GM12878 (cell line): ENCODE measurements around the gene EVX1. TPM values are rescaled to one million over a fixed set of nuclear protein-coding genes. Genes with fewer than 3 reads are reported as not detected.

Source experiments
- ATAC-seq: fragments of 200-7000 bp; cut with Tn5 transposase; 3 replicates; pipeline ENCODE4 v1.9.1; 2020; ENCODE audit warnings: mild to moderate bottlenecking, moderate library complexity
- BruUV-seq: library from RNA; stranded (reverse); fragments of 400-500 nt; replicated peaks from 2 replicates; lab custom pipeline; 2021; lab: Mats Ljungman, UMichigan
- CTCF ChIA-PET: fragments of 300-600 bp; sonication (Branson Sonifier 250); formaldehyde crosslinking; extraction: SDS; loops from one replicate; lab custom pipeline; 2021; ENCODE audit warnings: inconsistent platforms; lab: Yijun Ruan, JAX
- POLR2A ChIA-PET: fragments of 350-600 bp; formaldehyde crosslinking; extraction: SDS; loops from one replicate; lab custom pipeline; 2021; ENCODE audit warnings: inconsistent platforms; lab: Charles Lee
- RAD21 ChIA-PET: fragments of 300-600 bp; sonication (Branson Sonifier 250); formaldehyde crosslinking; loops from one replicate; lab custom pipeline; 2023; ENCODE audit warnings: antibody characterized with exemption; ENCODE audit not compliant: unreplicated experiment; lab: Charles Lee
- SMC1A ChIA-PET: fragments of 300-600 bp; sonication (Branson Sonifier 250); formaldehyde crosslinking; loops from one replicate; lab custom pipeline; 2023; ENCODE audit not compliant: unreplicated experiment, uncharacterized antibody; lab: Charles Lee
- DNase-seq: peaks from one replicate; pipeline ENCODE4 v3.0.0-alpha.2; 2011; ENCODE audit warnings: low read depth, low spot score
- FAIRE-seq: peaks from 3 replicates; lab custom pipeline; 2011; peaks lifted over from hg19 to GRCh38; lab: Jason Lieb, UNC
- H2AFZ ChIP-seq: 2 replicates; pipeline ENCODE4 v1.6.0; 2011; ENCODE audit warnings: low read depth, low read length, control low read depth; ENCODE audit not compliant: control insufficient read depth
- H3K27ac ChIP-seq: 2 replicates; pipeline ENCODE4 v1.5.1; 2011; ENCODE audit warnings: control low read depth; ENCODE audit not compliant: control insufficient read depth, insufficient read depth
- H3K27me3 ChIP-seq, 2 experiments: replicated peaks in 1 of 2; 2 replicates each; pipeline versions ENCODE4 v1.6.0 to v1.6.1; 2011; ENCODE audit warnings: low read length in 1 of 2; ENCODE audit not compliant: control insufficient read depth in 2 of 2, insufficient read depth in 2 of 2
- H3K36me3 ChIP-seq, 2 experiments: 2 replicates each; pipeline ENCODE4 v1.5.1; 2011; ENCODE audit warnings: low read length in 1 of 2; ENCODE audit not compliant: control insufficient read depth in 2 of 2, insufficient read depth in 2 of 2
- H3K4me1 ChIP-seq: 2 replicates; pipeline ENCODE4 v1.6.1; 2011; ENCODE audit warnings: mild to moderate bottlenecking, low read length, moderate library complexity, mixed read lengths; ENCODE audit not compliant: control insufficient read depth, insufficient read depth
- H3K4me2 ChIP-seq: 2 replicates; pipeline ENCODE4 v1.6.0; 2011; ENCODE audit warnings: control low read depth; ENCODE audit not compliant: control insufficient read depth, insufficient read depth
- H3K4me3 ChIP-seq: fragments of 200-600 bp; sonication (generic); 2 replicates; pipeline ENCODE4 v1.5.1; 2016
- H3K79me2 ChIP-seq: 2 replicates; pipeline ENCODE4 v1.6.0; 2011; ENCODE audit warnings: low read length; ENCODE audit not compliant: control insufficient read depth, insufficient read depth
- H3K9ac ChIP-seq: 2 replicates; pipeline ENCODE4 v1.8.0; 2011; ENCODE audit warnings: low read length, control low read depth, mixed read lengths; ENCODE audit not compliant: control insufficient read depth, insufficient read depth
- H3K9me3 ChIP-seq: replicated peaks from 3 replicates; pipeline ENCODE4 v1.5.1; 2011; ENCODE audit warnings: mild to moderate bottlenecking, low read length; ENCODE audit not compliant: control insufficient read depth, insufficient read depth
- H4K20me1 ChIP-seq: 2 replicates; pipeline ENCODE4 v1.6.0; 2011; ENCODE audit not compliant: control insufficient read depth, insufficient read depth
- BHLHE40 ChIP-seq, 2 experiments: fragments of 450-650 bp in 1 of 2; IDR thresholded peaks; 2 replicates each; pipeline ENCODE4 v1.6.1; 2011 to 2017; ENCODE audit warnings: low read depth in 2 of 2, borderline replicate concordance in 1 of 2, improper control_type of control experiment in 1 of 2, low read length in 1 of 2, mild to moderate bottlenecking in 1 of 2
- EP300 ChIP-seq, 2 experiments: fragments of 150-350 bp in 1 of 2; IDR thresholded peaks; 2 replicates each; pipeline ENCODE4 v1.6.1; 2011 to 2012; ENCODE audit warnings: low read depth in 2 of 2, low read length in 2 of 2, borderline replicate concordance in 1 of 2, improper control_type of control experiment in 1 of 2, inconsistent platforms in 1 of 2; ENCODE audit not compliant: control insufficient read depth in 1 of 2
- ETV6 ChIP-seq, 2 experiments: fragments of 450-650 bp in 1 of 2; IDR thresholded peaks in 1 of 2; conservative IDR thresholded peaks in 1 of 2; 2 replicates each; pipeline ENCODE4 v1.6.1; 2014; ENCODE audit warnings: antibody characterized with exemption in 1 of 2, borderline replicate concordance in 1 of 2, low read depth in 1 of 2, mild to moderate bottlenecking in 1 of 2, moderate library complexity in 1 of 2
- HCFC1 ChIP-seq: fragments of 150-350 bp; IDR thresholded peaks from 2 replicates; pipeline ENCODE4 v1.6.1; 2014; ENCODE audit warnings: low read length
- LARP7 ChIP-seq: fragments of 450-650 bp; IDR thresholded peaks from 2 replicates; pipeline ENCODE4 v1.6.1; 2017; ENCODE audit warnings: mild to moderate bottlenecking
- MEF2B ChIP-seq: fragments of 450-650 bp; IDR thresholded peaks from 2 replicates; pipeline ENCODE4 v1.6.1; 2018; ENCODE audit warnings: mild to moderate bottlenecking, moderate library complexity; ENCODE audit not compliant: partially characterized antibody, poor library complexity, severe bottlenecking
- MYC ChIP-seq: IDR thresholded peaks from 2 replicates; pipeline ENCODE4 v1.6.1; 2011; ENCODE audit warnings: mild to moderate bottlenecking, low read length, moderate library complexity, inconsistent platforms; ENCODE audit not compliant: insufficient read depth, insufficient replicate concordance, insufficient read length, severe bottlenecking
- NFYB ChIP-seq: IDR thresholded peaks from 2 replicates; pipeline ENCODE4 v1.6.1; 2011; ENCODE audit warnings: low read depth, mild to moderate bottlenecking, low read length, improper control_type of control experiment, moderate library complexity; ENCODE audit not compliant: insufficient read depth
- NR2C2 ChIP-seq: IDR thresholded peaks from 2 replicates; pipeline ENCODE4 v1.6.1; 2011; ENCODE audit warnings: borderline replicate concordance, low read depth; ENCODE audit not compliant: control insufficient read depth, insufficient read length
- NR2F1 ChIP-seq: fragments of 450-650 bp; conservative IDR thresholded peaks from 2 replicates; pipeline ENCODE4 v1.6.1; 2017; ENCODE audit warnings: mild to moderate bottlenecking
- POLR2A ChIP-seq: IDR thresholded peaks from 2 replicates; pipeline ENCODE4 v1.6.1; 2011; ENCODE audit warnings: low read depth, mild to moderate bottlenecking, low read length
- SIN3A ChIP-seq: IDR thresholded peaks from 2 replicates; pipeline ENCODE4 v1.6.1; 2012; ENCODE audit warnings: low read depth, low read length, improper control_type of control experiment
- SUZ12 ChIP-seq: fragments of 200-600 bp; sonication (generic); IDR thresholded peaks from one replicate; pipeline ENCODE4 v1.6.1; 2018; ENCODE audit warnings: antibody characterized with exemption, mild to moderate bottlenecking; ENCODE audit not compliant: unreplicated experiment
- WGBS: methylation state at CpG from one replicate; pipeline ENCODE4 v1.1.6; 2016; ENCODE audit warnings: low lambda C conversion rate; ENCODE audit not compliant: insufficient replicate concordance, insufficient coverage; ENCODE audit errors: missing lambda C conversion rate; 5-methylcytosine and 5-hydroxymethylcytosine counted together
- in situ Hi-C: fragments of 300-500 bp; cut with MboI; formaldehyde crosslinking; loops from 9 replicates; pipeline ENCODE4 v1.14.3; 2018; ENCODE audit warnings: mixed read lengths
- intact Hi-C: fragments of 100-400 bp; cut with micrococcal nuclease; formaldehyde crosslinking; loops from one replicate; pipeline ENCODE4 v1.14.2; 2022; ENCODE audit not compliant: unreplicated experiment
- polyA plus RNA-seq, 11 experiments: library from polyadenylated mRNA; depleted of rRNA in 4 of 11; unstranded in 6 of 11; stranded (reverse) in 5 of 11; fragments of >200 nt; fragmentation: Nextera tagmentation in 4 of 11; fragmentation: Illumina TruSeq in 1 of 11; extraction: Ambion mirVana in 4 of 11; extraction: Trizol in 1 of 11; gene quantifications; 1 replicate in 1 of 11; 2 replicates in 10 of 11; pipeline versions ENCODE4 v1.2.1 to v1.2.3, GENCODE V29; 2011 to 2016; ENCODE audit warnings: inconsistent platforms in 2 of 11, missing spikeins in 2 of 11, low read depth in 1 of 11
- total RNA-seq, 4 experiments: library from RNA; depleted of rRNA in 3 of 4; stranded (reverse); fragments of >200 nt in 3 of 4; fragmentation: Illumina TruSeq in 1 of 4; extraction: Trizol in 1 of 4; gene quantifications; 2 replicates each; pipeline versions ENCODE4 v1.2.1 to v1.2.3, GENCODE V29; 2013 to 2021
- TF ChIP-seq, protein P1 (sequence below): IDR thresholded peaks from 2 replicates; pipeline ENCODE4 v1.6.1; 2011; ENCODE audit warnings: borderline replicate concordance, low read depth, mild to moderate bottlenecking, moderate library complexity, mixed read lengths, low read length; ENCODE audit not compliant: insufficient read depth; ENCODE audit errors: extremely low read length
- TF ChIP-seq, protein P2 (sequence below), 3 experiments: IDR thresholded peaks in 2 of 3; conservative IDR thresholded peaks in 1 of 3; 2 replicates each; pipeline ENCODE4 v1.5.1; 2011; ENCODE audit warnings: low read depth in 3 of 3, low read length in 3 of 3, mild to moderate bottlenecking in 3 of 3, control low read depth in 2 of 3, moderate library complexity in 2 of 3, inconsistent platforms in 1 of 3, mixed read lengths in 1 of 3; ENCODE audit not compliant: control insufficient read depth in 2 of 3, insufficient read depth in 1 of 3; ENCODE audit errors: extremely low read depth in 1 of 3

The EVX1 gene
- total and polyA plus RNA-seq, 10 of the 15 experiments (the other 5 are each of a cell fraction or from before 2014, with no cell fraction given): not detected

DNA sequence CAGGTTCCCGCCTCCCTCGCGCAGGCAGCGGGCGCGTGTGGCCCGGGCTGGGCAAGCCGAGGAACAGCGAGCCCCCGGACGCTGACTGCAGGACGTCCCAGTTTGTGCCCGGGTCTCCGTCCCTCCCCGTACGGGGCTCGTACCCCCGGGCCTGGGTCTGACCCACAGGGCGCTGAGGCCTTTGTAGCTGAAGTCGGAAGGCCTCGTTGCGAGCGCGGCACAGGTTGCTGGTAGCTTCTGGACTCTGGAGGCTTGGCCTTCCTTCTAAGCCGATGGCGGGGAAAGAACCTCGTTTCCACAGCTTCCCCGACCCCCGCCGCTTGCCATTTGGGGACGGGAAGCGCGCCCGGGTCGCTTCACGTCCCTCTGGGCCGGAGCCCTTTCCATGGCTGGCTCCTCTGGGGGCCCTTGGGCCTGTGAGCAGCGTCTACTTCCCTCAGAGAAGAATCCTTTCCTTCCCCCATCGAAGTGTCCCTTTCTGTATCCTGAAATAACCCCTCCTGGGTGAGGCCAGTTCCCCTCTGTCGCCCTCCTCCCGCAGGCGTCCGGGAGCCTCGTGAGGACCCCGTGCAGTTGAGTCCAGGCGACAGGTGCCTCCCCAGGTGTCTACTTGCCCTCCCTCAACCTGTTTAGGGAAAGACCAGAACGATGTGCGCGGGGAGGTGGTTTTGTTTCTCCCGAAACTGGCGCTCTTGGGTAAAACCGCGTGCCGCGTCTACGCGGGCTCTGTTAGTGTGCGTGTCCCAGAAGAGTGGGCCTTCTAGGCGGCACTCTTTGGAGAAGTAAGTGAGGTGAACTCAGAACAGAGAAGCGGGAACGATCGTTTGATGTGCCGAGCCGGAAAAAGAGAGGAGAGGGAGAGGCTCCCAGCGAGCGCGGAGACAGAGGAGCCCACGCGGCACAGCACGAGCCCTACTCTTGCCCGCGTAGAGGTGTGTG is 9.3 kb downstream of the EVX1 start:
- ChIA-PET POLR2A (no interaction called here), SMC1A (no interaction called here), RAD21 (no interaction called here), CTCF (no interaction called here)
- DNase-seq (no peak), FAIRE-seq (no peak), ATAC-seq (no peak)
- in situ Hi-C loops: no loop called here
- intact Hi-C loops: no loop called here
- BruUV-seq: no TSS peak
- H3K27me3 ChIP-seq: peaks cover 15 to 19% of the 10 kb centered on the region in 2 experiments
- H3K79me2 ChIP-seq: no peaks in the 10 kb centered on the region
- 37% methylated on average over 58 of the region's 72 CpGs for WGBS
- H3K9me3 ChIP-seq: no peaks in the 10 kb centered on the region; the same call in 2 of the 3 replicates
- H3K4me1 ChIP-seq: no peaks in the 10 kb centered on the region
- no peak overlapping the region for H3K9ac ChIP-seq
- H3K4me2 ChIP-seq: no peak overlapping the region
- no peaks in the 10 kb centered on the region for H3K36me3 ChIP-seq
- TF ChIP-seq BHLHE40 (IDR thresholded peaks at IDR 0.05; ENCODE audit: borderline replicate concordance in 1 of 2, low read depth in 2 of 2, low read length in 1 of 2): no peak
- no peak for TF ChIP-seq SIN3A
- TF ChIP-seq NR2F1: no peak
- TF ChIP-seq NFYB: no peak
- TF ChIP-seq, protein P1, sequence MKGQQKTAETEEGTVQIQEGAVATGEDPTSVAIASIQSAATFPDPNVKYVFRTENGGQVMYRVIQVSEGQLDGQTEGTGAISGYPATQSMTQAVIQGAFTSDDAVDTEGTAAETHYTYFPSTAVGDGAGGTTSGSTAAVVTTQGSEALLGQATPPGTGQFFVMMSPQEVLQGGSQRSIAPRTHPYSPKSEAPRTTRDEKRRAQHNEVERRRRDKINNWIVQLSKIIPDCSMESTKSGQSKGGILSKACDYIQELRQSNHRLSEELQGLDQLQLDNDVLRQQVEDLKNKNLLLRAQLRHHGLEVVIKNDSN: no peak
- no peak for TF ChIP-seq MEF2B
- no peak for TF ChIP-seq NR2C2
- TF ChIP-seq HCFC1: no peak
- TF ChIP-seq POLR2A: no peak
- TF ChIP-seq LARP7: no peak
- no peak for TF ChIP-seq EP300 (IDR thresholded peaks at IDR 0.05; ENCODE audit: borderline replicate concordance in 1 of 2, control insufficient read depth in 1 of 2, low read depth in 2 of 2, low read length in 2 of 2)
- no peak for TF ChIP-seq ETV6 (conservative IDR thresholded peaks at IDR 0.05 in 1 of 2, IDR thresholded peaks at IDR 0.05 in 1 of 2; ENCODE audit: borderline replicate concordance in 1 of 2, low read depth in 1 of 2)
- TF ChIP-seq, protein P2, sequence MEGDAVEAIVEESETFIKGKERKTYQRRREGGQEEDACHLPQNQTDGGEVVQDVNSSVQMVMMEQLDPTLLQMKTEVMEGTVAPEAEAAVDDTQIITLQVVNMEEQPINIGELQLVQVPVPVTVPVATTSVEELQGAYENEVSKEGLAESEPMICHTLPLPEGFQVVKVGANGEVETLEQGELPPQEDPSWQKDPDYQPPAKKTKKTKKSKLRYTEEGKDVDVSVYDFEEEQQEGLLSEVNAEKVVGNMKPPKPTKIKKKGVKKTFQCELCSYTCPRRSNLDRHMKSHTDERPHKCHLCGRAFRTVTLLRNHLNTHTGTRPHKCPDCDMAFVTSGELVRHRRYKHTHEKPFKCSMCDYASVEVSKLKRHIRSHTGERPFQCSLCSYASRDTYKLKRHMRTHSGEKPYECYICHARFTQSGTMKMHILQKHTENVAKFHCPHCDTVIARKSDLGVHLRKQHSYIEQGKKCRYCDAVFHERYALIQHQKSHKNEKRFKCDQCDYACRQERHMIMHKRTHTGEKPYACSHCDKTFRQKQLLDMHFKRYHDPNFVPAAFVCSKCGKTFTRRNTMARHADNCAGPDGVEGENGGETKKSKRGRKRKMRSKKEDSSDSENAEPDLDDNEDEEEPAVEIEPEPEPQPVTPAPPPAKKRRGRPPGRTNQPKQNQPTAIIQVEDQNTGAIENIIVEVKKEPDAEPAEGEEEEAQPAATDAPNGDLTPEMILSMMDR (IDR thresholded peaks at IDR 0.05 in 2 of 3, conservative IDR thresholded peaks at IDR 0.05 in 1 of 3; ENCODE audit: control insufficient read depth in 2 of 3, extremely low read depth in 1 of 3, insufficient read depth in 1 of 3, low read depth in 3 of 3, low read length in 3 of 3): no peak
- no peak for TF ChIP-seq SUZ12
- no peak for TF ChIP-seq MYC
- H3K4me3 ChIP-seq: no peak overlapping the region
- no peak overlapping the region for H2AFZ ChIP-seq
- no peak overlapping the region for H3K27ac ChIP-seq
- no peaks in the 10 kb centered on the region for H4K20me1 ChIP-seq
